ENCODE results near the gene IL21R.

IL21R gene

GRCh38 chr16:27366687-27367460, 35.1 kb upstream of the IL21R start:
- TF ChIP-seq CTCF (IDR thresholded peaks at IDR 0.05; ENCODE audit: extremely low read depth, insufficient read depth, missing control alignments), result no peak
- in situ Hi-C loops (cut with MboI; ENCODE audit: low pct_unique_long_range_greater_than_20kb, low sequenced_read_pairs, unreplicated experiment), result no loop called here
- DNase-seq (ENCODE audit: low spot score), result peak; percentile 48

- DNase-seq (ENCODE audit: low spot score), result peak; percentile 81
- TF ChIP-seq CTCF (IDR thresholded peaks at IDR 0.05; ENCODE audit: extremely low read depth, insufficient read depth, missing control alignments), result peak; percentile 83
- in situ Hi-C loops (cut with MboI; ENCODE audit: low pct_unique_long_range_greater_than_20kb, low sequenced_read_pairs, unreplicated experiment), result no loop called here
Measured at GRCh38 chr16:27367461-27368357, 34.3 kb upstream of the IL21R start.

- no peak for TF ChIP-seq CTCF (IDR thresholded peaks at IDR 0.05; ENCODE audit: extremely low read depth, insufficient read depth, missing control alignments)
- no peak for DNase-seq (ENCODE audit: low spot score)
- in situ Hi-C loops (cut with MboI; ENCODE audit: low pct_unique_long_range_greater_than_20kb, low sequenced_read_pairs, unreplicated experiment), result no loop called here
Measured at GRCh38 chr16:27368358-27368722, 33.6 kb upstream of the IL21R start.

- in situ Hi-C loops (cut with MboI; ENCODE audit: low pct_unique_long_range_greater_than_20kb, low sequenced_read_pairs, unreplicated experiment), result loop anchor here (10.0 kb wide), 1 partner anchor 195 kb away; no protein-coding TSS in a partner anchor
- no peak for TF ChIP-seq CTCF (IDR thresholded peaks at IDR 0.05; ENCODE audit: extremely low read depth, insufficient read depth, missing control alignments)
- no peak for DNase-seq (ENCODE audit: low spot score)
Measured at GRCh38 chr16:27369806-27370205, 32.2 kb upstream of the IL21R start.

- in situ Hi-C loops (cut with MboI; ENCODE audit: low pct_unique_long_range_greater_than_20kb, low sequenced_read_pairs, unreplicated experiment), result loop anchor here (10.0 kb wide), 1 partner anchor 196 kb away; no protein-coding TSS in a partner anchor
Measured at GRCh38 chr16:27370318-27370717, 31.7 kb upstream of the IL21R start.

More at GRCh38 chr16:27370318-27370717, 31.7 kb upstream of the IL21R start:
- no peak for DNase-seq (ENCODE audit: low spot score)
- no peak for TF ChIP-seq CTCF (IDR thresholded peaks at IDR 0.05; ENCODE audit: extremely low read depth, insufficient read depth, missing control alignments)

Data from GM13977 (cell line).